VCaP (cell line): Measurements from ENCODE around the gene MLYCD.

Experiments
- H3K27ac ChIP-seq: fragments of 450-650 bp; 2 replicates; pipeline ENCODE4 v1.5.1; 2017
- CTCF ChIP-seq: fragments of 450-650 bp; conservative IDR thresholded peaks from 2 replicates; pipeline ENCODE4 v1.5.1; 2017; ENCODE audit warnings: mild to moderate bottlenecking, moderate library complexity

The MLYCD gene

DNA sequence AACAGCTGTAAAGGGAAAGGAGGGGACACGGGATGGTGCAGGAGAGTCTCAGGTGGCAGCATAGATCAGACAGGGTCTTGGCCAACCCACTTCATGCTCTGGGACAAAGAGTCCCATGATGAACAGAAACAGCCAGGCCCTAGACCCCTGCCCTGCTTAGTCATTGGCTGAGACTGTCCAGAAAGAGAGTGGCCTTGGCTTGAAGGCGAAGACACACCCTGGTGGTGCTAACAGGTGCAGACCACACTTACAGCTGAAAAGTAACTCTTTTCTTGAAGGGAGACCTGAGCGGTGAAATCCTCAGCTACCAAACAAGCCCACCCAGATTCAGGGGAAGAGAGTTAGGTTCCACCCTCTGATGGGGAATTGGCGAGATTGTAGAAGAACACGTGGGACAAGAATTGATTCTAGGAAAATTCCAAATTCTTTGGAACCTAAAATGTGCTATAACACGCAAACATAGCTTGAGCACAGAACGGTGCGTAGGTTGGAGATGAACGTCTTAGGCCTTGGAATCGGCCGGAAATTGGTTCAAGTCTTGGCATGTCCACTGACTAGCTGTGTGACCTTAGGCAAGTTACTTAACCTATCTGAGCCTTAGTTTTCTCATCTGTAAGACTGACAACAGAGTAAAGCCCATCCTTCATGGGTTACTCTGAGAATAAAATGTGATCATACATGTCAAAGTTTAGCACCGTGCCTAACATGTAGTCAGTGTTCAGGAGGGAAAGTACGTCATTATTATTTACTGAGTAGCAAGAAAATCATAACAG is 12.5 kb upstream of the MLYCD start:
- no peak for TF ChIP-seq CTCF

DNA sequence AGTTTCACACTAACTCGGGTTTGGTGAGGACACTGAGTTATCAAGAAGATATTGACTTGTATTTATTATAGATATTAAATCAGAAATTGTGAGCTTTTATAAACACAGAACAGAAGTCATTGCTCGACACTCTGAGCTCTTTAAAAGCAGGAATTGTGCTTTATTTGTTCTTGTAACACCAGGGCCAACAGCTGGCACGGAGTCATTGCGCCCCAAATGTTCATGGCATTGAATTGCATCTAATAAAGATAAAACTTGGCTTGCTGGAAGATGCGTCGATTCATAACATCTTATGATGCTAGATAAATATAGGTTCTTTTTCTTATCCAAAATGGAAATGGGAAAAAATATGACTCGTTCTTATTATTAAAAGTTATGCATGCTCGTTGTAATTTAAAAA is 11.8 kb upstream of the MLYCD start:
- peak; percentile 45; the same call in 1 of the 2 replicates for TF ChIP-seq CTCF
- no peak overlapping the region for H3K27ac ChIP-seq

More for the DNA sequence above, 12.5 kb upstream of the MLYCD start:
- H3K27ac ChIP-seq = no peak overlapping the region

DNA sequence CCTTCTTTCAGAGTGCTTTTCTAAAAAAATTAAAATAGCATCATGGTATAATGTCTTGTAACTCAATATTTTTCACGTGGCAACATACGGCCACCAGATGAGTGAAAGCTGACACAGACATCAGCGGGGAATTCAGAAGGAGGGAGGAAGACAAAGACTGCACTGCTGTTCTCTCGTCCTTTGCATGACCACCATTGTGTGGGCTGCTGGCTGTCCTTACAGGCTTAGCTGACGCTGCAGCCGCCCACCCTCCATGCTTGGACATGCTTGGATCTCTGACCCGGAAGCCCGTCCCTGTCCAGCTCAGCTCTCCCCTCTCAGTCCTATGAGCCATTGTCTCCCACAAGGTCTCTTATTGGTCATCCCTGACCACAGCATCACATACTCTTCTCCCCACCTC is 11.4 kb upstream of the MLYCD start:
- no peak overlapping the region for H3K27ac ChIP-seq
- no peak for TF ChIP-seq CTCF

- no peak overlapping the region for H3K27ac ChIP-seq
- TF ChIP-seq CTCF = no peak
These were observed 10.3 kb upstream of the MLYCD start for GRCh38 chr16:83888672-83889044.

- H3K27ac ChIP-seq = no peak overlapping the region
- TF ChIP-seq CTCF = no peak
These were observed 8.6 kb upstream of the MLYCD start for GRCh38 chr16:83890359-83890758.

- TF ChIP-seq CTCF = no peak
- no peak overlapping the region for H3K27ac ChIP-seq
These were observed 7.2 kb upstream of the MLYCD start for GRCh38 chr16:83891742-83892141.

GRCh38 chr16:83895243-83895642 is 3.7 kb upstream of the MLYCD start:
- no peak overlapping the region for H3K27ac ChIP-seq
- TF ChIP-seq CTCF = no peak
